ENCODE data around the gene TPSG1. TPM values are rescaled to one million over a fixed set of nuclear protein-coding genes. Genes with fewer than 3 reads are reported as not detected.
A peak's percentile ranks its signal among the peaks of the same experiment; 100 is the strongest.

The TPSG1 gene
- total and polyA plus RNA-seq, 2 of the 13 experiments (the other 11 are each of a cell fraction or from before 2014, with no cell fraction given): not detected

GRCh38 chr16:1174477-1175357 is 50.4 kb downstream of the TPSG1 start:
- H3K4me1 ChIP-seq (ENCODE audit: insufficient read depth, low read length): peaks cover 30% of the 10 kb centered on the region
- peak; percentile 32 for ATAC-seq
- FAIRE-seq: no peak
- H3K27ac ChIP-seq (ENCODE audit: extremely low read length, insufficient read depth, low read length): no peak overlapping the region
- peaks cover 0 to 70% of the 10 kb centered on the region in 2 experiments for H3K27me3 ChIP-seq (ENCODE audit: control insufficient read depth in 1 of 2, insufficient read depth in 2 of 2, low read length in 2 of 2)
- no peaks in the 10 kb centered on the region for H3K9me3 ChIP-seq (ENCODE audit: low read length)
- peaks cover 15% of the 10 kb centered on the region; the same call in 1 of the 2 replicates for H4K20me1 ChIP-seq (ENCODE audit: insufficient read depth, low read length)
- in situ Hi-C loops (cut with HindIII; ENCODE audit: extremely low pct_ligation_motif_present, low pct_unique_long_range_greater_than_20kb) (no loop called here), intact Hi-C loops (cut with micrococcal nuclease; ENCODE audit: unreplicated experiment) (no loop called here)
- WGBS (ENCODE audit: low lambda C conversion rate): 12% methylated on average over 13 of the region's 38 CpGs
- no peaks in the 10 kb centered on the region for H3K36me3 ChIP-seq (replicated peaks in 1 of 2; ENCODE audit: control insufficient read depth in 1 of 2, insufficient read depth in 2 of 2, low read length in 2 of 2)
- CTCF ChIA-PET (ENCODE audit: low intra/inter-chr PET ratio, low total read pairs): no interaction called here
- peak; percentile 67 for TF ChIP-seq FOSL2 (CRISPR knock-in tag; IDR thresholded peaks at IDR 0.05)
- TF ChIP-seq BCL6 (CRISPR knock-in tag; IDR thresholded peaks at IDR 0.05): peak; percentile 74
- TF ChIP-seq ZFP36 (IDR thresholded peaks at IDR 0.05; ENCODE audit: borderline replicate concordance, low read depth, low read length, partially characterized antibody): no peak
- TF ChIP-seq KAT2B (IDR thresholded peaks at IDR 0.05; ENCODE audit: borderline replicate concordance, low read depth, low read length): peak; percentile 53; the same call in 1 of the 2 replicates
- no peak for TF ChIP-seq ZNF251 (CRISPR knock-in tag; IDR thresholded peaks at IDR 0.05)
- no peak for TF ChIP-seq HOXA9 (CRISPR knock-in tag; IDR thresholded peaks at IDR 0.05; ENCODE audit: borderline replicate concordance)
- peak; percentile 98 for TF ChIP-seq ZKSCAN1 (IDR thresholded peaks at IDR 0.05; ENCODE audit: low read length)
- no peak for TF ChIP-seq POLR2AphosphoS5 (IDR thresholded peaks at IDR 0.05; ENCODE audit: low read depth, low read length)
- no peak for TF ChIP-seq ATF3 (CRISPR knock-in tag; IDR thresholded peaks at IDR 0.05)
- TF ChIP-seq ONECUT2 (CRISPR knock-in tag; IDR thresholded peaks at IDR 0.05): peak; percentile 86
- TF ChIP-seq HNRNPK (IDR thresholded peaks at IDR 0.05; ENCODE audit: low read depth, low read length, poor library complexity, severe bottlenecking): peak; percentile 55
- TF ChIP-seq PATZ1 (CRISPR knock-in tag; IDR thresholded peaks at IDR 0.05): 0 out of 2 replicates have a peak, but pooled peaks have one; percentile 12
- peak; percentile 51; the same call in 1 of the 2 replicates for TF ChIP-seq GATAD2A (CRISPR knock-in tag; IDR thresholded peaks at IDR 0.05)
- no peak for TF ChIP-seq ZNF30 (CRISPR knock-in tag; IDR thresholded peaks at IDR 0.05)
- BruUV-seq (replicated peaks): no TSS peak
- no peak overlapping the region for H3K9ac ChIP-seq (ENCODE audit: insufficient read depth, low read depth, low read length)
- H3K4me2 ChIP-seq (ENCODE audit: low read depth, low read length): no peak overlapping the region
- DNase-seq (ENCODE audit: low spot score): peak; percentile 61
- no peaks in the 10 kb centered on the region for H3K79me2 ChIP-seq (ENCODE audit: insufficient read depth, low read length)
- POLR2A ChIA-PET: interaction anchor here (0.6 to 1.2 kb wide), 3 partner anchors 15 to 39 kb away, joined by 3 read pairs; no protein-coding TSS in a partner anchor
- H3K4me3 ChIP-seq (replicated peaks in 1 of 3; ENCODE audit: insufficient read depth in 1 of 3, low read depth in 2 of 3, low read length in 3 of 3): no peak overlapping the region
- H2AFZ ChIP-seq (ENCODE audit: low read length): no peak overlapping the region

Measured in HepG2 (cell line).